ENCODE results near the gene METTL9.
A peak's percentile ranks its signal among the peaks of the same experiment; 100 is the strongest.
"Not testable (repeated sequence)": the region's sequence is repeated elsewhere in the genome, so short reads cannot be mapped to it uniquely, and the experiment has no call there.

The METTL9 gene

GRCh38 chr16:21653571-21653970 is 54.2 kb downstream of the METTL9 start:
- H3K27ac ChIP-seq: no peak overlapping the region

GRCh38 chr16:21654466-21654865 is 55.1 kb downstream of the METTL9 start:
- DNase-seq (ENCODE audit: low read depth, low spot score): no peak
- peak overlapping the region; percentile 22 for H3K27ac ChIP-seq

More at GRCh38 chr16:21653571-21653970, 54.2 kb downstream of the METTL9 start:
- no peak for DNase-seq (ENCODE audit: low read depth, low spot score)

- H3K27ac ChIP-seq: peak overlapping the region; percentile 22
- no peak for DNase-seq (ENCODE audit: low read depth, low spot score)
Observed at GRCh38 chr16:21654881-21655280, 55.5 kb downstream of the METTL9 start.

- no peak for DNase-seq (ENCODE audit: low read depth, low spot score)
- no peak overlapping the region for H3K27ac ChIP-seq
Observed at GRCh38 chr16:21656795-21657768, 57.7 kb downstream of the METTL9 start.

GRCh38 chr16:21659124-21659523 is 59.7 kb downstream of the METTL9 start:
- H3K27ac ChIP-seq: no peak overlapping the region
- DNase-seq (ENCODE audit: low read depth, low spot score): no peak

GRCh38 chr16:21663889-21664647 is 64.7 kb downstream of the METTL9 start, which contains the start of gene OTOA:
Gene OTOA (plus strand): TSS chr16:21663968. CDS start chr16:21678515, 14,547 bp downstream.
- H3K27ac ChIP-seq: no peak within 1 kb of the TSS
- DNase-seq (ENCODE audit: low read depth, low spot score): no peak

- no peak overlapping the region for H3K27ac ChIP-seq
- DNase-seq (ENCODE audit: low read depth, low spot score): no peak
Observed at GRCh38 chr16:21664801-21665492, 65.6 kb downstream of the METTL9 start.

- no peak for DNase-seq (ENCODE audit: low read depth, low spot score)
- H3K27ac ChIP-seq: no peak overlapping the region
Observed at GRCh38 chr16:21666772-21667171, 67.4 kb downstream of the METTL9 start.

- no peak for DNase-seq (ENCODE audit: low read depth, low spot score)
- H3K27ac ChIP-seq: no peak overlapping the region
Observed at GRCh38 chr16:21667575-21667974, 68.2 kb downstream of the METTL9 start.

GRCh38 chr16:21673469-21673868 is 74.1 kb downstream of the METTL9 start:
- DNase-seq (ENCODE audit: low read depth, low spot score): no peak
- H3K27ac ChIP-seq: no peak overlapping the region

- not testable (repeated sequence) for DNase-seq (ENCODE audit: low read depth, low spot score)
Observed at GRCh38 chr16:21674456-21674855, 75.1 kb downstream of the METTL9 start.

GRCh38 chr16:21680714-21681113 is 81.3 kb downstream of the METTL9 start:
- not testable (repeated sequence) for DNase-seq (ENCODE audit: low read depth, low spot score); H3K27ac ChIP-seq

More at GRCh38 chr16:21674456-21674855, 75.1 kb downstream of the METTL9 start:
- H3K27ac ChIP-seq: not testable (repeated sequence)

GRCh38 chr16:21683184-21683583 is 83.8 kb downstream of the METTL9 start:
- no peak for DNase-seq (ENCODE audit: low read depth, low spot score)
- no peak overlapping the region for H3K27ac ChIP-seq

GRCh38 chr16:21684199-21684598 is 84.8 kb downstream of the METTL9 start:
- H3K27ac ChIP-seq: no peak overlapping the region
- DNase-seq (ENCODE audit: low read depth, low spot score): no peak

- no peak for DNase-seq (ENCODE audit: low read depth, low spot score)
- no peak overlapping the region for H3K27ac ChIP-seq
Observed at GRCh38 chr16:21685034-21685455, 85.7 kb downstream of the METTL9 start.

- no peak overlapping the region for H3K27ac ChIP-seq
- DNase-seq (ENCODE audit: low read depth, low spot score): no peak
Observed at GRCh38 chr16:21689107-21689506, 89.7 kb downstream of the METTL9 start.

GRCh38 chr16:21690967-21691366 is 91.6 kb downstream of the METTL9 start:
- not testable (repeated sequence) for DNase-seq (ENCODE audit: low read depth, low spot score); H3K27ac ChIP-seq

- no peak overlapping the region for H3K27ac ChIP-seq
- DNase-seq (ENCODE audit: low read depth, low spot score): no peak
Observed at GRCh38 chr16:21694609-21695008, 95.2 kb downstream of the METTL9 start.

- DNase-seq (ENCODE audit: low read depth, low spot score): no peak
Observed at GRCh38 chr16:21697032-21697431, 97.7 kb downstream of the METTL9 start.

More at GRCh38 chr16:21697032-21697431, 97.7 kb downstream of the METTL9 start:
- H3K27ac ChIP-seq: no peak overlapping the region
